ENCODE data around the gene HRAS. TPM values are rescaled to one million over a fixed set of nuclear protein-coding genes. Genes with fewer than 3 reads are reported as not detected.

HRAS gene
- total RNA-seq, 1 experiment from 2014 or later = 175 TPM

DNA sequence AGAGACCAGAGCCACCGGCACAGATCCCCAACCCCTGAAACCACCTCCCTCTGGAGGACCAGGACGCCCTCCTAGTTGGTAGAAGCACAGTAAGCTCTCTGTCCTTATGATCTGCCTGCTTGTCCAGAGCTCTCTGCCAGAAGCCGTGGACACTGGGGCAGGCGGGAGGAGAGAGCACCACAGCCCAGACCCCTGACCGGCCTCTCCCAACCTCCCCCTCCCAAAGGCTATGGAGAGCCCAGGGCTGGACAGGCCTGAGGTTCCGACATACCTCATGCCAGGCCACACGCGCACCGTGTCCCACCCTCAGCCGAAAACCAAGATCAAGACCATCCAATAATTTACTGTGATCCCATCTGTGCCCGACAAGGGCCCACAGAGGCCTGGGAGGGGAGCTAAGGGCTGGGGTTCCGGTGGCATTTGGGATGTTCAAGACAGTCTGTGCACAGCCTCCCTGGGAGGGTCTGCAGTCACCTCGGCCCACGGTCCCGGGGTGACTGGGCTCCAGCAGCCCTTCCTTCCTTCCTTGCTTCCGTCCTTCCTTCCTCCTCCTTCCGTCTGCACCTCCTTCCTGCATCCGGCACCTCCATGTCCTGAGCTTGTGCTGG, 3.4 kb downstream of the HRAS start:
- no TSS peak for BruUV-seq (replicated peaks)
- H3K36me3 ChIP-seq (ENCODE audit: control insufficient read depth, insufficient read depth, low read length) = peaks cover 3% of the 10 kb centered on the region; the same call in 1 of the 2 replicates
- ATAC-seq (no peak), DNase-seq (ENCODE audit: low read depth, low spot score) (no peak)
- no peak overlapping the region for H3K4me3 ChIP-seq (ENCODE audit: low read depth in 2 of 2, low read length in 2 of 2)
- ChIA-PET POLR2A (no interaction called here), CTCF (no interaction called here)
- H3K4me1 ChIP-seq (ENCODE audit: control insufficient read depth, insufficient read depth, low read length) = peaks cover 20% of the 10 kb centered on the region
- no peak overlapping the region; the same call in 1 of the 2 replicates for H3K27ac ChIP-seq (ENCODE audit: low read length)
- in situ Hi-C loops (cut with HindIII; ENCODE audit: low pct_unique_long_range_greater_than_20kb, low sequenced_read_pairs) (no loop called here), intact Hi-C loops (cut with micrococcal nuclease; ENCODE audit: unreplicated experiment) (no loop called here)
- TF ChIP-seq SIN3A (IDR thresholded peaks at IDR 0.05; ENCODE audit: borderline replicate concordance, insufficient read depth, low read depth, low read length) (no peak), REST (IDR thresholded peaks at IDR 0.05; ENCODE audit: insufficient read depth in 1 of 2, low read depth in 2 of 2, low read length in 1 of 2) (no peak), TCF7L2 (IDR thresholded peaks at IDR 0.05; ENCODE audit: low read depth, low read length) (no peak), CTCF (IDR thresholded peaks at IDR 0.05) (no peak), POLR2AphosphoS5 (IDR thresholded peaks at IDR 0.05; ENCODE audit: low read depth, low read length) (no peak)
- H3K9me3 ChIP-seq (ENCODE audit: control insufficient read depth, insufficient read depth, low read depth, low read length) = no peaks in the 10 kb centered on the region
- no peaks in the 10 kb centered on the region for H3K27me3 ChIP-seq (ENCODE audit: control insufficient read depth, insufficient read depth, low read length)

DNA sequence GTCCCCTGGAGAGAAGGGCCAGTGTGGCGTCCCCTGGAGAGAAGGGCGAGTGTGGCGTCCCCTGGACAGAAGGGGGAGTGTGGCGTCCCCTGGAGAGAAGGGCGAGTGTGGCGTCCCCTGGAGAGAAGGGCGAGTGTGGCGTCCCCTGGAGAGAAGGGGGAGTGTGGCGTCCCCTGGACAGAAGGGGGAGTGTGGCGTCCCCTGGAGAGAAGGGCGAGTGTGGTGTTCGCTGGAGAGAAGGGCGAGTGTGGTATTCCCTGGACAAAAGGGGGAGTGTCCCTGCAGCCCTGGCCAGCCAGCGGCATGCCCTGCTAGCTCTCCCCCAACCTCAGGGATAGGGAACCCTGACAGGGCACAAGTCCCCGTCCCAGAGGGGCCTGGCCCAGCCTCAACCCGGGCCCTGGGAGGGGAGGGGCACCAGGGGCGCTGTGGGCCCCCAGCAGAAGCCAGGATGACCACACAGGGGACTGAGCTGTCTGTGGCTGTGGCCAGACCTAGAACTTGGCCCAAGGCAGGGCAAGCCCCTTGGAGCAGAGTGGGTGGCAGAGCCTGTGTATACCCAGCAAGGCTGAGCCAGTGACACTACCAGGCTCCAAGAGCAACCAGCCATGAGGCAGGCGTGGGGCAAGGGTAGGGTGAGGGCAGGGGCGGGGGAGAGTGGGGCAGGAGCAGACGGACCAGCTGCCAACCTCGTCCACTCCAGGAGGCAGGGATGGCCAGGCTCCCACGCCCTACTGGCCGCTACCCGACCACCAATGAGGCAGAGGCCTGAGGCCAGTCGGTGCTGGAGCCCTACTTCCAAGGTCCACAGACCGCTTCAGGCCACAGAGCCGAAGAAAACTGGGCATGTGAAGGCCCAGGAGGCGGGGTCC, 4.2 kb downstream of the HRAS start:
- Histone ChIP-seq H3K4me1 (ENCODE audit: control insufficient read depth, insufficient read depth, low read length) (peaks cover 17% of the 10 kb centered on the region), H3K9me3 (ENCODE audit: control insufficient read depth, insufficient read depth, low read depth, low read length) (no peaks in the 10 kb centered on the region), H3K27me3 (ENCODE audit: control insufficient read depth, insufficient read depth, low read length) (no peaks in the 10 kb centered on the region), H3K4me3 (ENCODE audit: low read depth in 2 of 2, low read length in 2 of 2) (no peak overlapping the region), H3K27ac (ENCODE audit: low read length) (no peak overlapping the region), H3K36me3 (ENCODE audit: control insufficient read depth, insufficient read depth, low read length) (peaks cover 3% of the 10 kb centered on the region; the same call in 1 of the 2 replicates)
- BruUV-seq (replicated peaks) = no TSS peak
- CTCF ChIA-PET = no interaction called here
- POLR2A ChIA-PET = no interaction called here
- in situ Hi-C loops (cut with HindIII; ENCODE audit: low pct_unique_long_range_greater_than_20kb, low sequenced_read_pairs) (no loop called here), intact Hi-C loops (cut with micrococcal nuclease; ENCODE audit: unreplicated experiment) (no loop called here)
- ATAC-seq (no peak), DNase-seq (ENCODE audit: low read depth, low spot score) (no peak)
- TF ChIP-seq TCF7L2 (IDR thresholded peaks at IDR 0.05; ENCODE audit: low read depth, low read length) (no peak), POLR2AphosphoS5 (IDR thresholded peaks at IDR 0.05; ENCODE audit: low read depth, low read length) (peak; percentile 8; the same call in 1 of the 2 replicates), SIN3A (IDR thresholded peaks at IDR 0.05; ENCODE audit: borderline replicate concordance, insufficient read depth, low read depth, low read length) (no peak), REST (IDR thresholded peaks at IDR 0.05; ENCODE audit: insufficient read depth in 1 of 2, low read depth in 2 of 2, low read length in 1 of 2) (no peak), CTCF (IDR thresholded peaks at IDR 0.05) (no peak)

All from Panc1 (cell line).